Suppressor macrophage (primary cell): Measurements from ENCODE around the gene VDR.
"Not testable (repeated sequence)": the region's sequence is repeated elsewhere in the genome, so short reads cannot be mapped to it uniquely, and the experiment has no call there.

Source experiments
- DNase-seq, 4 experiments: peaks; one replicate each; pipeline ENCODE4 v3.0.0-alpha.2; 2020 to 2022

VDR gene

GRCh38 chr12:47846294-47846996 is 58.3 kb downstream of the VDR start:
- no peak for DNase-seq

GRCh38 chr12:47845081-47845480 is 59.7 kb downstream of the VDR start:
- no peak for DNase-seq

GRCh38 chr12:47844264-47845019 is 60.4 kb downstream of the VDR start:
- no peak for DNase-seq

GRCh38 chr12:47843226-47843980 is 61.4 kb downstream of the VDR start:
- no peak for DNase-seq

GRCh38 chr12:47842543-47842942 is 62.3 kb downstream of the VDR start:
- DNase-seq = not testable (repeated sequence)

- no peak for DNase-seq
Measured at GRCh38 chr12:47841910-47842309, 62.9 kb downstream of the VDR start.

GRCh38 chr12:47841501-47841900 is 63.3 kb downstream of the VDR start:
- no peak for DNase-seq

GRCh38 chr12:47840571-47840970 is 64.2 kb downstream of the VDR start:
- no peak for DNase-seq

GRCh38 chr12:47839214-47839876 is 65.4 kb downstream of the VDR start:
- no peak for DNase-seq

- DNase-seq = peak; percentile 45 to 60 (median 52)
Measured at GRCh38 chr12:47838286-47838931, 66.4 kb downstream of the VDR start.

- DNase-seq = peak; percentile 64 to 82 (median 73)
Measured at GRCh38 chr12:47837190-47838171, 67.3 kb downstream of the VDR start.

- DNase-seq = no peak
Measured at GRCh38 chr12:47835831-47836155, 69.0 kb downstream of the VDR start.

GRCh38 chr12:47835006-47835830 is 69.6 kb downstream of the VDR start:
- DNase-seq = peak in 3 of 4 experiments; percentile 24 to 32 (median 26)

- peak in 3 of 4 experiments; percentile 30 to 42 (median 37) for DNase-seq
Measured at GRCh38 chr12:47834199-47834903, 70.4 kb downstream of the VDR start.

- DNase-seq = no peak
Measured at GRCh38 chr12:47833591-47834012, 71.2 kb downstream of the VDR start.

- no peak for DNase-seq
Measured at GRCh38 chr12:47832263-47832933, 72.4 kb downstream of the VDR start.

GRCh38 chr12:47829584-47829983 is 75.2 kb downstream of the VDR start:
- DNase-seq = no peak

GRCh38 chr12:47828976-47829482 is 75.8 kb downstream of the VDR start:
- peak; percentile 37 to 73 (median 66) for DNase-seq
